GM21717 (cell line): ENCODE data around the gene CAPN12.
"Not testable (repeated sequence)": the region's sequence is repeated elsewhere in the genome, so short reads cannot be mapped to it uniquely, and the experiment has no call there.

ENCODE experiments used
- ATAC-seq: cut with Tn5 transposase; IDR thresholded peaks from one replicate; pipeline ENCODE4 v1.9.1; 2021; ENCODE audit warnings: mild to moderate bottlenecking, moderate library complexity; ENCODE audit not compliant: unreplicated experiment

Gene CAPN12

DNA sequence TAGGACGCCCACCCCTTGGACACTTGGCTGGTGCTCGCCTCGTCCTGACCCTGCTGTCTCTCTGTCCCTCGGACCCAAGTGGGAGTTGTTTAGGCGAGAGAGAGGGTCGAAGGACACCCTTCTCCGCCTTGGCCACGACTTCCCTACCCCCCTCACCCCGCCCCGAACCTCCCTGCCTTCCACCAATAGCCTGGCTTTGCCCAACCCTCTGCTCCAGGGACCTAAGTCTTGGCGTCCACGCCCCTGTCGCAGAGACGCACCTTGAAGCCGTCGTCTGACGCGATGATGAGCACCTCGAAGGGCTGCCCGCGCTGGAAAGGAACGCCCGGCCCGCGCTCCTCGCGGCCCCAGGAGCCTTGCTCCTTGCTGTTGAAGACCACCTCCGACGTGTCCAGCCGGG lies 27.3 kb upstream of the CAPN12 start:
- not testable (repeated sequence) for ATAC-seq

DNA sequence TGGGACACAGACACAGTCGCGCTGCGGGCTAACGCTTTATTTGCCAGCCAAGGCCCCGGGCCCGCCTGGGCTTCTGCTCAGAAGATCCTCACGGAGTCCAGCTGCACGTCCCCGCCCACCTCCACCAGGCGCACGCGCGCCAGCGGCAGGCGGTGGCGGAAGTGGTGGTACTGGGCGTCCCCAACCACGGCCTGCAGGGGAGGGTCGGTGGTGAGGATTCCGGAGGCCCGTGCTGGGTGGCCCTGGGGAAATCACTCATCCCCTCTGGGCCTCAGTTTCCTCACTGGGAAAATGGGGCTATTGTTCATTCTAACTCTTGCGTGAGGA lies 26.6 kb upstream of the CAPN12 start:
- ATAC-seq: not testable (repeated sequence)

DNA sequence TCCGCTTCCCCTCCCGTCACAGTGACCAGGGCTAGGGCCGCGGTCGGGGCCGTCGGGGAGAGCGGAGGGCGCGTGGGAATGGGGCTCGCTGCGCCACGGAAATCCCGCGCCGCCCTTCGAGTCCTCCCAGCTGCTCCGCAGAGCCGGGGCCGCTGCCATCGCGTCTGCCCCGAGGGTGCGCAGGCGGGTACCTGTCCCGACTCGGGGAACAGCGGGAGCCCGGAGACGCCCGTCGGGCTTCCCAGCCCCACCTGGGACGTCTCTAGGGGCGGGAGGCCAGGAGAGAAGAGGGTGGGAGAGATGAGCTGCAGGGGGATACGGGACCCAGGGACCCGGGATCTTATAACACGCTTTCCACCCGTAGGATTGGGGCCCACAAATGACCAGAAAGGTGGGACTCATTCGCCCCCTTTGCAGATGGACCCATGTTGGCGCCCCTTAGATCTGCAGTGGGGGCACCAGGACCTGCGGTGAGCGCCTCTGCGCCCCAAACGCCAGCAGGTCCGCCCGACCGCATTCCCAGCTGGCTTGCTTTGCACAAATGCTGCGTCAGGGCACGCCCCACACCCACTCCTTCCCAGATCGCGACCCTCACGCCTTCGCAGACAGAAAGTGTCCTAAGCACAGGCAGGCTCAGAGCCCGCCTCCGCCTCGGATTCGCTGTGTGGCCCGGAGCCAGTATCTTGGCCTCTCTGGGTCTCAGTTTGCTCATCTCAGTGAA lies 26.1 kb upstream of the CAPN12 start:
- ATAC-seq: not testable (repeated sequence)

DNA sequence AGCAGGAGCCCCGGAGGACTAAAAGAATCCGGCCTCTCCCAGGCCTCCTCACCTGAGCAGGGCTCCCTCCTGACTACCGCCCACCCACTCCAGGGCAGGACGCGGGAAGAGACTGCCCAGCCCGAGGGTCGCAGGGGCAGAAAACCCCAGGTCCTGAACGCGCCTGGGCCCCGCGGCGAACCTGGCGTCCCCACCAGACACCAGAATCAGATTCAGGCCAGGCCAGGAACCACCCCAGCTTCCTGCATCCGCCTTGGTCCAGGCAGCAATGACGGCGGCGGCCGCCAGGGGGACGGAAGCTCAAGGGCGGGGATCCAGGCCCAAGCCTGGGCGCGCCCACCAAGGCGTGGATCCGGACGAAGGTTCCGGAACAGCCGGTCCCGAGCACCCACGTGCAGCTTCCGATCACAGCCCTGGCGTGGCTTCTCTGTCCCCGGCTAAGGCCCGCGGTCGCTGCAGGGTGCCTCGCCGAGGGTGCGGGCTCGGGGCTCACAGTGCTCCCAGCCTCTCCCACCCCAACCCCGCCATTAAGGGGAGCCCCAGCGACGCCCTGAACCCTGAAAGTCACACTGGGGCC lies 25.4 kb upstream of the CAPN12 start:
- ATAC-seq: no peak

DNA sequence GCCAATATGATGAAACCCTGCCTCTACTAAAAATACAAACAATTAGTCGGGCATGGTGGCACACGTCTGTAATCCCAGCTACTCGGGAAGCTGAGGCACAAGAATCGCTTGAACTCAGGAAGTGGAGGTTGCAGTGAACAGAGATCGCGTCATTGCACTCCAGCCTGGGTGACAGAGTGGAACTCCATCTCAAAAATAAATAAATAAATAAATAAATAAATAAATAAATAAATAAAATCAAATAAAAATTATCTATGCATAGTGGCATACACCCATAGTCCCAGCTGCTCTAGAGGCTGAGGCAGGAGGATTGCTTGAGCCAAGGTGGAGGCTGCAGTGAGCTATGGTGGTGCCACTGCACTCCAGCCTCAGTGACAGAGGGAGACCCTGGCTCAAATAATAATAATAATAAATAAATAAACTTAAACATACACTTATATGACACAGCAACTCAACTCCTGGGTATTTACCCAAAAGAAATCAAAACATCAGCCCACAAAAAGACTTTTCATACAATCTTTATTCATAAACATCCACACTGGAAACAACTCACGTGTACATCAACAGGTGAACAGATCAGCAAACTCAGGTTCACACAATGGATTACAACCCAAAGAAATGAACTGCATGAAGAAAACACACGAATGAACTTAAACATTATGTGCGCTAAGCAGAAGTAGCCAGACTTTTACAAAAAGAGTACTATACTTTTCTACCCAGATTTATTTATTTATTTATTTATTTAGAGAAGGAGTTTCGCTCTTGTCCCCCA lies 22.2 kb upstream of the CAPN12 start:
- no peak for ATAC-seq

DNA sequence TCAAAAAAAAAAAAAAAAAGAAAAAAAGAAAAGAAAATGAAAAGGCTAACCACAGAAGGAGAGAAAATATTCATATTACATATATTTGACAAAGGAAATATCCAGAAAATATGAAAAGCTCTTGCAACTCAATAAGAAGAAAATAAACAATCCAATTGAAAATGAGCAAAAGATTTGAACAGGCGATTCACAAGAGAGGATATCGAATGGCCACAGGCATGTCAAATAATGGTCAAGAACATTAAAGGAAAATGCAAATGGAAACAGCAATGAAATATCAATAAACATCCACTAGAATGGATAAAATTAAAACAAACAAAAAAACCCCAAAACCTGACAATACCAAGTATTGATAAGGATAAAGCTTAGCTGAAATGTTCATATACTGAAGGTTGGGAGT lies 20.9 kb upstream of the CAPN12 start:
- no peak for ATAC-seq

DNA sequence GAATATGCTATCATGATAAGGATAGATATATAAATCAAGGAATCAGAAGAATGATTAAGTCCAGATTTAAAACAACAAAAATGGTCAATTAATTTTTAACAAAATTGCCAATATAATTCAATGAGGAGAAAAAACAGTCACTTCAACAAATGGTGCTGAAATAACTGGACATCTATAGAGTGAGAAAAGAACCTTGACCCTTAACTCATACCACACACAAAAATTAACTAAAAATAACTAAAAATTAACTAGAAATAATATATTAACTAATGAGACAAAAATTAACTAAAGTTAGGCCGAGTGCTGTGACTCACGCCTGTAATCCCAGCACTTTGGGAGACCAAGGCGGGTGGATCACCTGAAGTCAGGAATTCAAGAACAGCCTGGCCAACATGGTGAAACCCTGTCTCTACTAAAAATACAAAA lies 19.5 kb upstream of the CAPN12 start:
- no peak for ATAC-seq

DNA sequence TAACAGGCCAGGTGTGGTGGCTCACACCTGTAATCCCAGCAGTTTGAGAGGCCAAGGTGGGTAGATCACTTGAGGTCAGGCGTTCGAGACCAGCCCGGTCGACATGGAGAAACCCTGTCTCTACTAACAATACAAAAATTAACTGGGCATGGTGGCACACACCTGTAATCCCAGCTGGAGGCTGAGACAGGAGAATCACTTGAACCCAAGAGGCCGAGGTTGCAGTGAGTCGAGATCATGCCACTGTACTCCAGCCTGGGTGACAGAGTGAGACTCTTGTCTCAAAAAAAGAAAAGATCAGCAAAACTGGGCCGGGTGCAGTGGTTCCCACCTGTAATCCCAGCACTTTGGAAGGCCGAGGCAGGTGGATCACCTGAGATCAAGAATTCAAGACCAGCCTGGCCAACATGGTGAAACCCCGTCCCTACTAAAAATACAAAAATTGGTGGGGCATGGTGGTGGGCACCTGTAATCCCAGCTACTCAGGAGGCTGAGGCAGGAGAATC lies 17.7 kb upstream of the CAPN12 start:
- not testable (repeated sequence) for ATAC-seq

DNA sequence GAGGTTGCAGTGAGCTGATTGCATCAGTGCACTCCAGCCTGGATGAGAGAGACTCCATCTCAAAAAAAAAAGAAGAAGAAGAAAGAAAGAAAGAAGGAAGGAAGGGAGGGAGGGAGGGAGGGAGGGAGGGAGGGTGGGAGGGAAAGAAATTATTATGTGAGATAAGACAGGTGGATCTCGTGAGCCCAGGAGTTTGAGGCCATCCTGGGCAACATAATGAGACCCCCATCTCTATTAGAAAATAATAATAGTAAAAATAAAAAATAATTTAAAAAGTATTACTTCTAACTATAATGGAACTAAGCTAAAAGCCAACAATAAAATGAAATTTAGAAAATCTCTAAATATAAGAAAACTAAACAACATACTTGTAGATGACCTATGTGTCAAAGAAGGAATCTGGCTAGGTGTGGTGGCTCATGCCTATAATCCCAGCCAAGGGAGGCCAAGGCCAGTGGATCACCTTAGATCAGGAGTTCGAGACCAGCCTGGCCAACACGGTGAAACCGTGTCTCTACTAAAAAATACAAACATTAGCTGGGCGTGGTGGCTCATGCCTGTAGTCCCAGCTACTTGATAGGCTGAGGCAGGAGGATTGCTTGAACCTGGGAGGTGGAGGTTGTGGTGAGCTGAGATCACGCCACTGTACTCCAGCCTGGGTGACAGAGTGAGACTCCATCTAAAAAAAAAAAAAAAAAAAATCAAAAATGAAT lies 16.7 kb upstream of the CAPN12 start:
- ATAC-seq: not testable (repeated sequence)

DNA sequence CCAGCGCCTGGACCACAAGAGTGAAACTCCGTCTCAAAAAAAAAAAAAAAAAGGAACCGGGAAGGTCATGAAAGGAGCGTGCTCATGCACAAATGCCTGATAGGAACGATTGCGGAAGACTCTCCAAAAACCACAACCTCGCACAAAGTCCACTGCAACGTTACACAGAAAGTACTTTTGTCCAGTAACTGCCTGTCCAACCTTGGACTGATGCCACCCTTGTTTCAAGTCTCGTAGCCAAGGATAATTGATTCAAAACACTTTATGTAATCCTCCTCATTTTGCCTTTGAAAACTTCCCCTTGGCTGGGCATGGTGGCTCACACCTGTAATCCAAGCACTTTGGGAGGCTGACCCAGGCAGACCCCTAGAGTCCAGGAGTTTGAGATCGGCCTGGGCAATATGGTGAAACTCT lies 15.3 kb upstream of the CAPN12 start:
- no peak for ATAC-seq

DNA sequence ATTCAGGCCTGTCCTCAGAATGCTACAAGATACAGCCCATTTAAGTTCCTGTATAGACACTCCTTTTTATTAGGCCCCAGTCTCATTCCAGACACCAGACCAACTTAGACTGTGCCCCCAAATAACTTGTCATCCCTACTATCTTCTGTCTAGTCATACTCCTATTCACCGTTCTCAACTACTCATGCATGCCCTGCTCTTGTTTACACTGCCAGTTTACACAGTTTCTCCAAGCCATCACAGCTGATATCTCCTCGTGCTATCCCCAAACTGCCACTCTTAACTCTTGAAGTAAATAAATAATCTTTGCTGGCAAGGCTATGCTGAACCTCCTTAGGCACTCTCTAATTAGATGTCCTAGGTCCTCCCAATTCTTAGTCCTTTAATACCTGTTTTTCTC lies 9.9 kb upstream of the CAPN12 start:
- ATAC-seq: not testable (repeated sequence)

DNA sequence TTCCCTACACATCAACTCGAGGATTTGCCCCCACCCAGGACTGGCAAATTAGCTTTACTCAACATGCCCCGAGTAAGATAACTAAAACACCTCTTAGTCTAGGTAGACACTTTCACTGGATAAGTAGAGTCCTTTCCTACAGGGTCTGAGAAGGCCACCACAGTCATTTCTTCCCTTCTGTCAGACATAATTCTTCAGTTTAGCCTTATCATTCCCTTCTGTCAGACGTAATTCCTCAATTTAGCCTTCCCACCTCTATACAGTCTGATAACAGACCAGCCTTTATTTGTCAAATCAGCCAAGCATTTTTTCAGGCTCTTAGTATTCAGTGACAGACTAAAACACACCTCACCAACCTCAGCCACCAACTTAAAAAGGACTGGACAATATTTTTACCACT lies 9.5 kb upstream of the CAPN12 start:
- not testable (repeated sequence) for ATAC-seq

DNA sequence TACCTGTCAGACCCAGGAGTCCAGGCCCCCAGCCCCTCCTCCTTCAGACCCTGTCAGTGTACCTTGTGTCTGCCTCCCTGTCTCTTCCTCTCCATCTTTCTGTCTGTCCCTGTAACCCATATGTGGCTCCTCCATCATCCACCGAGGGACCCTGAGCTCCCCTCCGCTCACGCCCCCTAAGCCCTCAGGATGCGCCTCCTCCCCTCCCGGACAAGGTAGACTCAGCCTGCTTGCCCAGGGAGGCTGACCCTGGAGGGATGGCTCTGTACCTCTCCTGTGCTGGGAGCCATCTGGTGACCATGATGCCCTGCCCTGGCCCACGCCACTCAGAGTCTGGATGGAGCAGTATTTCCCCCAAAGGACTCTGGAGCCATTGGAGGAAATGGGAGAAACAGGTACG lies 1.0 kb upstream of the CAPN12 start:
- no peak for ATAC-seq

DNA sequence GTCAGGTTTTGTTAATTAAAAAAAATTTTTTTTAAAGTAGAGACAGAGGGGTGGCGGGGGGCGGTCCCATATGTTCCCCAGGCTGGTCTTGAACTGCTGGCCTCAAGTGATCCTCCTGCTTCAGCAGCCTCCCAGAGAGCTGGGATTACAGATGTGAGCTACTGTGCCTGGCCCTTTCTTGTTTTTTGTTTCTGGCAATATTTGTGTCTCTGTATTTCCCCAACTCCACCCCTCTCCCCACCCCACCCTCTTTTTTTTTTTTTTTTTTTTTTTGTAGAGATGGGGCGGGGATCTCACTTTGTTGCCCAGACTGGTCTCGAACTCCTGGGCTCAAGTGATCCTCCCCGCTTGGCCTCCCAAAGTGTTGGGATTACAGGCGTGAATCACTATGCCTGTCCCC lies 600 bp upstream of the CAPN12 start:
- ATAC-seq: no peak

DNA sequence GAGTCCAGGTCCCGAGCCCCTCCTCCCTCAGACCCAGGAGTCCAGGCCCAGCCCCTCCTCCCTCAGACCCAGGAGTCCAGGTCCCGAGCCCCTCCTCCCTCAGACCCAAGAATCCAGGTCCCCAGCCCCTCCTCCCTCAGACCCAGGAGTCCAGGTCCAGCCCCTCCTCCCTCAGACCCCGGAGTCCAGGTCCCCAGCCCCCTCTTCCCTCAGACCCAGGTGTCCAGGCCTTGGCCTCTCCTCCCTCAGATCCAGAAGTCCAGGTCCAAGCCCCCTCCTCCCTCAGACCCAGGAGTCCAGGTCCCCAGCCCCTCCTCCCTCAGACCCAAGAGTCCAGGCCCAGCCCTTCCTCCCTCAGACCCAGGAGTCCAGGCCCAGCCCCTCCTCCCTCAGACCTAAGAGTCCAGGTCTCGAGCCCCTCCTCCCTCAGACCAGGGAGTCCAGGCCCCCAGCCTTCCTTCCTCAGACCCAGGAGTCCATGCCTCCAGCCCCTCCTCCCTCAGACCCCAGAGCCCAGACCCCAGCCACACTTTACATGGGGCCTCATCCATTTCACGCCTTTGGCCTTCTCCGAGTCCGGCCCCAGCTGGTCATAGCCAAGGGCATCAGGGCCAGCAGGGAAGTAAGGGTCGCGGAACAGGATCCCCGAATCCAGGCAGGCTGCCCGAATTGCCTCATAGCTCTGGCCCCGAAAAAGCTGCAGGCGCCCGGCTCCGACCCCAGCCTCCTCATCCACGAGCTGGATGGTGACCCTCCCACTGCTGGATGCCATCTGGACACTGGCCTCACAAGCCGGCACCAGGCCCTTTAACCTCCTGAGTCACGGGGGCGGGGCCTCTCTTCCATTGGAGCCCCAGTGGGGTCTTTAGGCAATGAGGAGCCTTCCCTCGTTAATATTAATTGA lies 628 bp downstream of the CAPN12 start:
- no peak for ATAC-seq

DNA sequence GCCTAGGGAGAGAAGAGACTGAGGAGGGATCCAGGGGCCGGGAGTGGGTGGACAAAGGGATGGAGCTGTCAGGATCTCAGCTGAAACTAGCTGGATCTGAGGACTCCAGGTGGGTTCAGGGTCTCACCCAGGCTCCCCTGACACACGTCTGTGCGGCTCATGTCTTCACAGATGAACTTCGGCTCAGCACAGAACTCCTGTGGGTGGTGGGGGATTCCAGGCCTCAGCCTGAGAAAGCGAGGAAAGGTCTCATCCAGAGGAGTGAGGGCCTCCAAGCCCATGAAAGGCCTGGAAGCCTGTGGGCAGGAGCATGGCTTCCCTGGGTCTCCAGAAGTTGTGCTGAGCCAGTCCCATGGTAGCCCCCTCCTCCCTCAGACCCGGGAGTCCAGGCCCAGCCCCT lies 1.4 kb downstream of the CAPN12 start:
- ATAC-seq: no peak

DNA sequence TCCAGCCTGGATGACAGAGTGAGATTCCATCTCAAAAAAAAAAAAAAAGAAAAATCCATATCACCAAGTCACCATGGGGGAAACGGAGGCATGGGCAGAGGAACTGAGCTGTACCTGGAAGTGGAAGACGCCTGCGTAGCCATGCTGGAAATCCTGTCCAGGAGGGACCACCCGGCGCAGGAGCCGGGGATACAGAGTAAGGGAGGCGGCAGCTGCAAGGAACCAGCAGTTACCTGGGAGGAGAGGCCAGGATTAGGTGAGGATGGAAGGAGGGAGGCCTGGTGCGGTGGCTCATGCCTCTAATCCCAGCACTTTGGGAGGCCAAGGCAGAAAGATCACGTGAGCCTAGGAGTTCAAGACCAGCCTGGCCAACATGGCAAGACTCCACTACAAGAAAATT lies 2.0 kb downstream of the CAPN12 start:
- ATAC-seq: no peak

DNA sequence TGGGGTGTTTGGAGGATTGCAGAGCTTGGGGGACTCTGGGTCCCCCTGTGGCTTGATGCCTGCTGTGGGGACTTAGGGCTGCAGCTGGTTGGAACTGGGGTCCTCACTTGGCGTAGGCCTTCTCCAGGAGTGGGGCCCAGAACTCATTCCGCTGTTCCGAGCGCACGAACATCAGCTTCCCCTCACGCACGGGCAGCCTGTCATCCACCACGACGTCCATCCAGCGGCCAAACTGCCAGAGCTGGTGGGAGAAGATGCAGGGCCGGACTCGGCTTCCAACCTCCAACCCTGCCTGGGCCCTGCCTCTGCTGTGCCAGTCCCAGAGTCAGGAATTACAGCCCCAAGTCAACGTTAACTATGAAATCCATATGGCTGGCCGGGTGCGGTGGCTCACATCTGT lies 2.6 kb downstream of the CAPN12 start:
- no peak for ATAC-seq

DNA sequence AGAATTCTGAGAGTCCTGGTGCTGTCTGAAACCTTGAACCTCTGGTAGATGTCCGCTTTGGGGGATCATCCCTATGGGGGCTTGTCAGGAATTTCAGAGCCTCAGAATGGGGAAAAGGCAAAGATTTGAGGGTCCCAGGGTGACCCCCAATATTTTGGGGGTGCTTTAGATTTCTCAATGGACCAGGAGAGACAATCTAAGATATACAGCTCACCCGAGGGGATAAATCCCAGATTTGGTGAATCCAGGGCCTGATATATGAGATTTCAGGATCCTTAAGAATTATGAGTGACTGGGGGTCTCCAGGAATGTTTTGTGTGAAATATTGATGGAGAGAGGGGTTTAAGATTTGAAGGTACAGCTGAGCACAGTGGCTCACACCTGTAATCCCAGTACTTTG lies 3.3 kb downstream of the CAPN12 start:
- no peak for ATAC-seq

DNA sequence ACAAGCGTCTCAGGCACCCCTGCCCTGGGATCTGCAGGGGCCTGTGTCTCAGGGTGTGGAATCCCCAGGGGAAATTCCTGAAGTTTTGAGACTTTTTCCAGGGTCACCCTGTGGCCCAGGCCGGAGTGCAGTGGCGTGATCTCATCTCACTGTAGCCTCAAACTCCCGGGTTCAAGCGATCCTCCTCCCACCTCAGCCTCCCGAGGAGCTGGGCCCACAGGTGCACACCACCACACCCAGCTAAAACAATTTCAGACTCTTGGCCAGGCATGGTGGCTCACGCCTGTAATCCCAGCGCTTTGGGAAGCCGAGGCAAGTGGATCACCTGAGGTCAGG lies 4.0 kb downstream of the CAPN12 start:
- no peak for ATAC-seq
